Measurements from ENCODE around the gene PLCB3.

Gene PLCB3

GRCh38 chr11:64278576-64279190 is 27.4 kb downstream of the PLCB3 start:
- no peak for ATAC-seq (ENCODE audit: low read depth)
- no peak for DNase-seq (ENCODE audit: low spot score)
- H3K27ac ChIP-seq (ENCODE audit: poor library complexity, severe bottlenecking): peak overlapping the region; percentile 8
- no peaks in the 10 kb centered on the region for H3K9me3 ChIP-seq (ENCODE audit: severe bottlenecking)
- TF ChIP-seq, protein P1, sequence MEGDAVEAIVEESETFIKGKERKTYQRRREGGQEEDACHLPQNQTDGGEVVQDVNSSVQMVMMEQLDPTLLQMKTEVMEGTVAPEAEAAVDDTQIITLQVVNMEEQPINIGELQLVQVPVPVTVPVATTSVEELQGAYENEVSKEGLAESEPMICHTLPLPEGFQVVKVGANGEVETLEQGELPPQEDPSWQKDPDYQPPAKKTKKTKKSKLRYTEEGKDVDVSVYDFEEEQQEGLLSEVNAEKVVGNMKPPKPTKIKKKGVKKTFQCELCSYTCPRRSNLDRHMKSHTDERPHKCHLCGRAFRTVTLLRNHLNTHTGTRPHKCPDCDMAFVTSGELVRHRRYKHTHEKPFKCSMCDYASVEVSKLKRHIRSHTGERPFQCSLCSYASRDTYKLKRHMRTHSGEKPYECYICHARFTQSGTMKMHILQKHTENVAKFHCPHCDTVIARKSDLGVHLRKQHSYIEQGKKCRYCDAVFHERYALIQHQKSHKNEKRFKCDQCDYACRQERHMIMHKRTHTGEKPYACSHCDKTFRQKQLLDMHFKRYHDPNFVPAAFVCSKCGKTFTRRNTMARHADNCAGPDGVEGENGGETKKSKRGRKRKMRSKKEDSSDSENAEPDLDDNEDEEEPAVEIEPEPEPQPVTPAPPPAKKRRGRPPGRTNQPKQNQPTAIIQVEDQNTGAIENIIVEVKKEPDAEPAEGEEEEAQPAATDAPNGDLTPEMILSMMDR (IDR thresholded peaks at IDR 0.05; ENCODE audit: poor library complexity, severe bottlenecking): no peak
- no peak overlapping the region for H3K4me3 ChIP-seq (ENCODE audit: severe bottlenecking)
- no peaks in the 10 kb centered on the region for H3K27me3 ChIP-seq (ENCODE audit: insufficient read depth, poor library complexity, severe bottlenecking)
- peaks cover 46% of the 10 kb centered on the region for H3K36me3 ChIP-seq (ENCODE audit: low read depth)
- peaks cover 15% of the 10 kb centered on the region for H3K4me1 ChIP-seq (ENCODE audit: insufficient read depth, poor library complexity, severe bottlenecking)

DNA sequence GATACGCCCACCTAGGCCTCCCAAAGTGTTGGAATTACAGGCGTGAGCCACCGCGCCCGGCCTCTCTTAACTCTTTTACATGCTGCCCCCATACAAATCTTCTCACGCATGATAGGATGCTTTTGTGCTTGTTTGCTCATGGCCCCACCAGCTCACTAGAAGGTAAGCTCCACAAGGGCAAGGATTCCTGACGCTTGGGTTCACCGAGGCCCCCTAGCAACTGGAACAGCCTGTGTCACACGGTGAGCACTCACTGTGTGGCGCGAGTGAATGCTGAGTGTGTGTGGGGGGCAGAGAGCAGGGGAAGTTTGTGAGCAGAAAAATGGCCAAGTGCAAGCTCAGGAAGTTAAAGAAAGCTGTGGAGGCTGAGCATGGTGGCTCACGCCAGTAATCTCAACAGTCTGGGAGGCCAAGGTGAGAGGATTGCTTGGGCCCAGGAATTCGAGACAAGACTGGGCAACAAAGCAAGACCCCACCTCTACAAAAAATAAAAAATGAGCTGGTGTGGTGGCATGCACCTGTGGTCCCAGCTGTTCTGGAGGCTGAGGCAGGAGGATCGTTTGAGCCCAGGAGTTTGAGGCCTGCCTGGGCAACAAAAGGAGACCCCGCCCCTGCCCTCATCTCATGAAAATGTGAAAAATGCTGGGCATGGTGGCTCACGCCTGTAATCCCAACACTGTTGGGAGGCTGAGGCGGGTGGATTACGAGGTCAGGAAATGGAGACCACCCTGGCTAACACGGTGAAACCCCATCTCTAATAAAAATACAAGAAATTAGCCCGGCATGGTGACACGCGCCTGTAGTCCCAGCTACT is 30.8 kb downstream of the PLCB3 start:
- H3K9me3 ChIP-seq (ENCODE audit: severe bottlenecking): no peaks in the 10 kb centered on the region
- H3K4me1 ChIP-seq (ENCODE audit: insufficient read depth, poor library complexity, severe bottlenecking): peaks cover 3% of the 10 kb centered on the region
- TF ChIP-seq, protein P1 (IDR thresholded peaks at IDR 0.05; ENCODE audit: poor library complexity, severe bottlenecking): no peak

DNA sequence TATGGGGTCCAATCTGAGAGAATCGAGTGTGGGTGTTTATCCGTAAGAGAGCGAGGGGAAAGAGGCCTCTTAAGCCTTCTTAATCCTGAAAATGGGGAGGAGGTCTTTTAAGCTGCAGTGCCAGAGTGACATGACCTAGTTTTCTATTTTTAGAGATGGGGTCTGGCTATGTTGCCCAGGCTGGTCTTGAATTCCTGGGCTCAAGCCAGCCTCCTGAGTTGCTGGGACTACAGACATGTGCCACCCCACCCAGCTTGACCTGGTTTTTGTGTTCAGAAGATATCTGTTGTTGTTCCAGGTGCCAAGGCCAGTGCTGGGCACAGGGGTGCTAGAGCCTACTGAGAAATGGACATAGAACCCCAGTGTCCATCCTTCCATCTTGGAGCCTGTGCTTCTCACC is 31.8 kb downstream of the PLCB3 start:
- no peaks in the 10 kb centered on the region for H3K27me3 ChIP-seq (ENCODE audit: insufficient read depth, poor library complexity, severe bottlenecking)
- ATAC-seq (ENCODE audit: low read depth) (no peak), DNase-seq (ENCODE audit: low spot score) (no peak)
- no peaks in the 10 kb centered on the region for H3K9me3 ChIP-seq (ENCODE audit: severe bottlenecking)
- H3K27ac ChIP-seq (ENCODE audit: poor library complexity, severe bottlenecking): peak overlapping the region; percentile 88
- peaks cover 29% of the 10 kb centered on the region for H3K36me3 ChIP-seq (ENCODE audit: low read depth)
- H3K4me1 ChIP-seq (ENCODE audit: insufficient read depth, poor library complexity, severe bottlenecking): no peaks in the 10 kb centered on the region
- TF ChIP-seq, protein P1 (IDR thresholded peaks at IDR 0.05; ENCODE audit: poor library complexity, severe bottlenecking): no peak
- no peak overlapping the region for H3K4me3 ChIP-seq (ENCODE audit: severe bottlenecking)

More for the DNA sequence above, 30.8 kb downstream of the PLCB3 start:
- ATAC-seq (ENCODE audit: low read depth) (no peak), DNase-seq (ENCODE audit: low spot score) (no peak)
- Histone ChIP-seq H3K36me3 (ENCODE audit: low read depth) (peaks cover 36% of the 10 kb centered on the region), H3K27me3 (ENCODE audit: insufficient read depth, poor library complexity, severe bottlenecking) (no peaks in the 10 kb centered on the region), H3K27ac (ENCODE audit: poor library complexity, severe bottlenecking) (no peak overlapping the region), H3K4me3 (ENCODE audit: severe bottlenecking) (no peak overlapping the region)

- Histone ChIP-seq H3K27me3 (ENCODE audit: insufficient read depth, poor library complexity, severe bottlenecking) (no peaks in the 10 kb centered on the region), H3K4me1 (ENCODE audit: insufficient read depth, poor library complexity, severe bottlenecking) (no peaks in the 10 kb centered on the region), H3K4me3 (ENCODE audit: severe bottlenecking) (peak within 1 kb of the TSS; percentile 65), H3K9me3 (ENCODE audit: severe bottlenecking) (no peaks in the 10 kb centered on the region), H3K27ac (ENCODE audit: poor library complexity, severe bottlenecking) (peak within 1 kb of the TSS; percentile 88), H3K36me3 (ENCODE audit: low read depth) (peaks cover 25% of the 10 kb centered on the region)
- peak; percentile 89 for ATAC-seq (ENCODE audit: low read depth)
- peak; percentile 94 for DNase-seq (ENCODE audit: low spot score)
- TF ChIP-seq, protein P1 (IDR thresholded peaks at IDR 0.05; ENCODE audit: poor library complexity, severe bottlenecking): no peak
These were observed 33.0 kb downstream of the PLCB3 start, which contains the start of gene BAD for GRCh38 chr11:64284048-64284961. BAD (minus strand) TSS chr11:64284665; CDS start chr11:64284368, 297 bp downstream.
